NK-92 (cell line): ENCODE results near the gene PI4KA.
"Not testable (repeated sequence)": the region's sequence is repeated elsewhere in the genome, so short reads cannot be mapped to it uniquely, and the experiment has no call there.

Source experiments
- DNase-seq: peaks from one replicate; lab custom pipeline; 2025; ENCODE audit not compliant: unreplicated experiment; lab: John Stamatoyannopoulos, UW

PI4KA gene

GRCh38 chr22:20732431-20732830, 126.2 kb downstream of the PI4KA start:
- DNase-seq = not testable (repeated sequence)

DNA sequence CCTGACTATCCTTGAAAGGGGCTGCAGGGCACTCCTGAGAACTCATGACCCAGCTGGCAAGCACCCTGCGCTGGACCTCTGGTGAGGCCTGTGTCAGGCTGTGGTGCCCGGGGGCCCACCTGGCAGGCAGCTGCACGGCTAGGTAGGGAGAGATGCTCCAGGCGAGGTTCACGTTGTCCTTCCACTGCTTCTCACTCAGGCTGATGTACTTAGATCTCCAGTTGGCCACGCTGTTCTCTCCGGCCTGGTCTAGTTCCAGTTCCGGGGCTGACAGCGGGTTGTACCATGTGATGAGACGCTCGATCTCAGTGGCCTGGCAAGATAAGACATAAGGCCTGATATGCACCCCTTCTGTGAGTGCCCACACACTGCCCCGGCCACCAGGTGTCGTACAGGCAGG, 129.4 kb downstream of the PI4KA start:
- DNase-seq = no peak

- DNase-seq = no peak
Observed at GRCh38 chr22:20728523-20729190, 130.0 kb downstream of the PI4KA start.

- DNase-seq = no peak
Observed at GRCh38 chr22:20727118-20728015, 131.2 kb downstream of the PI4KA start.

DNA sequence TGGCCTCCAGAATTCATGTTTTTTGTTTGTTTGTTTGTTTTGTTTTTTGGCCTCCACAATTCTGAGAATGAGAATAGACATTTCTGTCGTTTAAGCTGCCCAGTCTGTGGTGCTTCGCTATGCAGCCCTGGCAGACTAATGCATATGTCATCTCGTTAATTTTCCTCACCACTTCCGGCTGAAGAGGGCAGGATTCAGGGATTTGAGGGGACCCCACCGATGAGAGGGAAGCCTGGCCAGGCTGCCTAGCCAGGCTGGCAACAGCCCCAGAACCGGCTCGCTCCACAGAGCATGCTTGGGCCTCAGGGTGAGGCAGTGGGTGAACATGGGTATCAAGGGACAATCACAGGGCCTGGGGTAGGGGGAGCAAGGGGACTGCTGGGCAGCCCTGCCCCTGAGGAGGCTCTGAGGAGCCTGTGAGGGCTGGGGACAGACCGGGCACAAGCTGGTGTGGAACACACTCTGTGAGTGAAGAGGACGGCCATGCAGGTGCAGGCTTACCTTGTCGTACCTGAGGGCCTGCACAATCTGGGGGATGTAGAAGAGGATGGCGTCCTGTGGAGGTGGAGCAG, 132.5 kb downstream of the PI4KA start:
- no peak for DNase-seq

DNA sequence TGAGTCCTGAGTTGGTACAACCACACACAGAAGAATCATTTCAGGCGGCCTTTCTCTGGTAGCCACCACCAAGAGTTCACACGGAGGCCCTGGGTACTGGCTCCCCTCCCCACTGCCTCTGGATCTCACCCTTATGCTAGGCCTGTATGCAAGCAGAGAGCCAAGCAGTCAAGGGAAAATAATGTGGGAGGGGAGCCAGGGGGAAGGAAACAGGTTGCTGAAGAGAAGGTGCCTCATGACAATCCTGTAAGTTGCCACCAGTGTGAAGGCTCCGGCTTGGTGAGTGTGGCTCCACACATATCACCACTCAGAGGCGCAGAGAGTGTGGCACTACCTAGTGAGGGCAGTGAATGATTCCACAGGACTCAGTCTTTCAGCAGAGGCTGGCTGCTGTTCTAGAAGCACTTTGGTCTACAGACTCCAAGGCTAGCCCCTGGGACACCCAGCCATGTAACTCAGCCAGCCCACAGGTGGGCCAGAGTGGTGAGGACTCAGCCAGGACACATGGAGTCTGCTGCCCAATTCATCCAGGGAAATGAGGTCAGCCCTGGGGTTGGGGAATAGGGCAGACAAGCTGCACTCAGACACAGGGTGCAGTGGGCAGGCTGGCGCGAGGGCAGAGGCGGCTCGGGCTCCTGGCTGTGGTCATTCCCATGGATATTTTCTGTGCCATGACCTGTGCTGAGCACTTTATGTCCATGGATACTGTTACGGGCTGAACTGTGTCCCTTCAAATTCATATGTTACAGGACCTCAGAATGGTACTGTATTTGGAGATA, 133.7 kb downstream of the PI4KA start:
- DNase-seq = no peak

- DNase-seq = no peak
Observed at GRCh38 chr22:20721409-20722218, 137.0 kb downstream of the PI4KA start.

- no peak for DNase-seq
Observed at GRCh38 chr22:20720692-20721408, 137.8 kb downstream of the PI4KA start.

GRCh38 chr22:20718727-20719126, 139.9 kb downstream of the PI4KA start:
- DNase-seq = not testable (repeated sequence)

GRCh38 chr22:20717981-20718380, 140.6 kb downstream of the PI4KA start:
- DNase-seq = not testable (repeated sequence)

GRCh38 chr22:20717213-20717866, 141.3 kb downstream of the PI4KA start:
- not testable (repeated sequence) for DNase-seq

DNA sequence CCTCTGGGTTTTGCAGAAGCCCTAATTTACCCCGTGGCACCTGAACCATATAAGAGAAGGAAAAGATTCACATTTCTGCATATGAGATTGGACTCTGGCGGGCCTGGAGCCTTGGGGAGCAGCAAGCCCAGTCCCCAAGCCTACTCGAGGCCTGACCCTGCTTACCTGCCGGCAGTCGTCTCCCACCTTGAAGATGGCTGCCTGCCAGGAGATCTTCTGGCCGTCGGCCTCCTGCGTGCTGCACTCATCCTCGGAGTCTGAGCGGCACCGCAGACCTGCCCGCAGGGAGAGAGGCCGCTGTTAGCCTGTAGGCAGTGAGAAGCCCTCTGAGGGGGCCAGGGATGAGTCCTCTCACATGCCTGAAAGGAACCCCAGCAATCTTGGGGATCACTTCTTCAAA, 145.5 kb downstream of the PI4KA start:
- DNase-seq = not testable (repeated sequence)

DNA sequence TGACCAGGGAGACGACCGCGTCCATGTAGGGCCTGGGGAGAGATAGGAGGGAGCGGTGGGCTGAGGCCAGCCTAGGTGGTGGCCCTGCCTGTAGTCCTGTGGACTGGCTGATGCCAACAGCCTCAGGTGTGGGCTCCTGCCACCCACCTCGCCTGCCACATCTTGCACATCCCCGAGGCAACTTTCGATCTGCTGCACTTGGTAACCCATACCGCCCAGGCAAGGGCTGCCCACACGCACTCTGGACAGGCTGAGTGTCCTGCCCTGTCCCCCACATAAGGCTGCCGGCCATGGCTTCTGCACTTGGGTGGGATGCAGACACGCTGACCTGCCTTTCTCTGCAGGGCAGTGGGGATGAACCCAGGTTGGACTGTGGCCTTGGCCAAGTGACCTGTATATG, 148.6 kb downstream of the PI4KA start:
- not testable (repeated sequence) for DNase-seq

GRCh38 chr22:20707549-20708118, 151.0 kb downstream of the PI4KA start:
- DNase-seq = not testable (repeated sequence)

GRCh38 chr22:20703816-20704609, 154.6 kb downstream of the PI4KA start:
- DNase-seq = not testable (repeated sequence)

- DNase-seq = not testable (repeated sequence)
Observed at GRCh38 chr22:20703414-20703806, 155.2 kb downstream of the PI4KA start.

DNA sequence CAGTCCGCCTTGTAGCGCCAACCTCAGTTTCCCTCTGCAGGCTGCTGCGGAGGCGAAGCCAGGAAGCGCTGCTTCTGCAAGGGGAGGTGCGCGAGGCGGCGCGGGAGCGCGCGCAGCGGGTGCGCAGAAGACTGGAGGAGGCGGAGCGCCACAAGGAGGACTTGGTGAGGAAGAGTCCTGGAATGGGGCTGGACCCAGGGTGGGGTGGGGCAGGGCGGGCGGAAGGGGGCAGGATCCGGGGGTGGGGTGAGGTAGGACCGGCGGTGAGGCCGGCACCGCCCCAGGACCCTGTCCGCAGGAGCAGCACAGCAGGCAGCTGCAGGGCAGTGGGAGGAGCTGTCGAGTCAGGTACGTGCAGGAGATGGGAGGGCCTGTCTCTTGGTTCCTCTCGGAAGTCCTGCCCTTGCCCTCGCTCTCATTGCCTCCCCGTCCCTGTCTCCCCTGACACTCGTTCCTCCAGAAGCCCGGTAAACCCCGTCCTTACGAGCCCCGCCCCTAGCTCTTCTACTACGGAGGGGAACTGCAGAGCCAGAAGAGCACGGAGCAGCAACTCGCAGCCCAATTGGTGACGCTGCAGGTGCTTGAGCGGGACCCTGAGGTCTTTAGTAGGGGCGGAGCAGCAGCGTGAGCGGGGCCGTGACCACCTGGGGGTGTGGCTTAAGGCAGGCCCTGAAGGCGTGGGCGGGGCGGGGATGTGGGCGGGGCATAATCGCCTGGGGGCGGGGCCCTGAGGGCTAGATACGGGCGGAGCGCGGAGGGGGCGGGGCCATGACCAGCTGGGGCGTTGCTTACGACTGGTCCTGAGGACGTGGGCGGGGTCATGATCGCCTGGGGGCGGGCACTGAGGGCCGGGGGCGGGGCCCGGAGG, 155.8 kb downstream of the PI4KA start:
- DNase-seq = peak; percentile 68
